Thyroid gland (tissue), 4 donors: ENCODE data around the gene KCNH1.

Source experiments
- CTCF ChIP-seq, 6 experiments: fragments of 200-600 bp in 3 of 6; fragments of 450-650 bp in 3 of 6; sonication (generic) in 3 of 6; IDR thresholded peaks; one replicate each; pipeline ENCODE4 v1.5.1; 2016 to 2019; ENCODE audit warnings: antibody characterized with exemption in 6 of 6, mild to moderate bottlenecking in 2 of 6, inconsistent platforms in 1 of 6, moderate library complexity in 1 of 6
- POLR2A ChIP-seq, 2 donors: fragments of 450-650 bp; IDR thresholded peaks; one replicate each; pipeline ENCODE4 v1.6.1; 2017; ENCODE audit warnings: antibody characterized with exemption in 2 of 2, mild to moderate bottlenecking in 2 of 2, moderate library complexity in 1 of 2

- TF ChIP-seq CTCF (IDR thresholded peaks at IDR 0.05) (no peak), POLR2A (IDR thresholded peaks at IDR 0.05) (no peak)
These were observed 303.6 kb downstream of the KCNH1 start for GRCh38 chr1:210830034-210831028.
